ENCODE data around the gene S100A9.

The S100A9 gene

DNA sequence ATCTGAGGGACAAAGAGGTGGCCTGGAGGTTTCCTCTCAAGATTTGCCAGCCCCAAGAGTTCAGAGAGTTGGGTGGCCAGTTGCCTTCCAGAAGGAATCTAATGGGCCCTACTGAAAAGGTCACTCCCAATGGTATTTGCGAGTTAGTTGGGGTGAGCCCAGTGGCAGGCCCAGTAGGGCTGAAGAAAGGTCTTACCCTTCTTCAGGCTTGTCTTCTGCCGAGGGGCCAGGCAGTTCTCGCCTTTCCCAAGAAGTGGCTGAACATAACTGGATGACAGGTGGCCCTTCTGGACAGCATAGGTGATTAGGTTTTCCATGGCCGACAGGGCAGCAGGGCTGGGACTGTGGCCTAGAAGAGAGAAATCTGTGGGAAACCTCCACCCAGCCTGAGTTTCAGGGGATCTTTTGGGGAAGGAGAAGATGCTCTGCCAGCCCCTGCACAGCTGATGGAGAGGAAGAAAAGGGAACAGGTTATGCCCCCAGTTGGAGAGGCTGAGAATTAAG lies 16.2 kb upstream of the S100A9 start:
- TF ChIP-seq, protein P1, sequence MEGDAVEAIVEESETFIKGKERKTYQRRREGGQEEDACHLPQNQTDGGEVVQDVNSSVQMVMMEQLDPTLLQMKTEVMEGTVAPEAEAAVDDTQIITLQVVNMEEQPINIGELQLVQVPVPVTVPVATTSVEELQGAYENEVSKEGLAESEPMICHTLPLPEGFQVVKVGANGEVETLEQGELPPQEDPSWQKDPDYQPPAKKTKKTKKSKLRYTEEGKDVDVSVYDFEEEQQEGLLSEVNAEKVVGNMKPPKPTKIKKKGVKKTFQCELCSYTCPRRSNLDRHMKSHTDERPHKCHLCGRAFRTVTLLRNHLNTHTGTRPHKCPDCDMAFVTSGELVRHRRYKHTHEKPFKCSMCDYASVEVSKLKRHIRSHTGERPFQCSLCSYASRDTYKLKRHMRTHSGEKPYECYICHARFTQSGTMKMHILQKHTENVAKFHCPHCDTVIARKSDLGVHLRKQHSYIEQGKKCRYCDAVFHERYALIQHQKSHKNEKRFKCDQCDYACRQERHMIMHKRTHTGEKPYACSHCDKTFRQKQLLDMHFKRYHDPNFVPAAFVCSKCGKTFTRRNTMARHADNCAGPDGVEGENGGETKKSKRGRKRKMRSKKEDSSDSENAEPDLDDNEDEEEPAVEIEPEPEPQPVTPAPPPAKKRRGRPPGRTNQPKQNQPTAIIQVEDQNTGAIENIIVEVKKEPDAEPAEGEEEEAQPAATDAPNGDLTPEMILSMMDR (IDR thresholded peaks at IDR 0.05; ENCODE audit: low read length, missing control alignments): no peak
- no peak for DNase-seq (ENCODE audit: low read depth)
- H3K4me3 ChIP-seq (replicated peaks; ENCODE audit: low read depth, low read length): no peak overlapping the region

DNA sequence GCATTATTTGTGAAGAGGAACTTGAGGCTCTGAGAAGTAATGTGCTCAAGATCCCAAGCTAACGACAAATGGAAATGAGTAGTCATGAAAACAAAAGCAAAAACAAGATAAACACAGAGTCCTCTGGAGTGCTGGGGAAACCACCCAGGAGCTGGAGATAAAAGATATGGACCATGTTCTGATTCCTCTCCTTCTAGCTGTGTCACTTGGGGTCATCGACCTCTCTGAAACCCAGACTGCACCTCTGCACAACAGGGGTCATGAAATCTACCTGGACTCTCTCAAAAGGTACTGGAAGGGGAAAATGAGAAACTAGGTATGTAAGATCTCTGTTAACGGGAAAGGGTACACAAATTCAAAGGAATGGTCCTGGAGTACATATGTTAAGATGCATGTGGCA lies 15.5 kb upstream of the S100A9 start:
- no peak overlapping the region for H3K4me3 ChIP-seq (replicated peaks; ENCODE audit: low read depth, low read length)
- DNase-seq (ENCODE audit: low read depth): no peak
- TF ChIP-seq, protein P1 (IDR thresholded peaks at IDR 0.05; ENCODE audit: low read length, missing control alignments): no peak

DNA sequence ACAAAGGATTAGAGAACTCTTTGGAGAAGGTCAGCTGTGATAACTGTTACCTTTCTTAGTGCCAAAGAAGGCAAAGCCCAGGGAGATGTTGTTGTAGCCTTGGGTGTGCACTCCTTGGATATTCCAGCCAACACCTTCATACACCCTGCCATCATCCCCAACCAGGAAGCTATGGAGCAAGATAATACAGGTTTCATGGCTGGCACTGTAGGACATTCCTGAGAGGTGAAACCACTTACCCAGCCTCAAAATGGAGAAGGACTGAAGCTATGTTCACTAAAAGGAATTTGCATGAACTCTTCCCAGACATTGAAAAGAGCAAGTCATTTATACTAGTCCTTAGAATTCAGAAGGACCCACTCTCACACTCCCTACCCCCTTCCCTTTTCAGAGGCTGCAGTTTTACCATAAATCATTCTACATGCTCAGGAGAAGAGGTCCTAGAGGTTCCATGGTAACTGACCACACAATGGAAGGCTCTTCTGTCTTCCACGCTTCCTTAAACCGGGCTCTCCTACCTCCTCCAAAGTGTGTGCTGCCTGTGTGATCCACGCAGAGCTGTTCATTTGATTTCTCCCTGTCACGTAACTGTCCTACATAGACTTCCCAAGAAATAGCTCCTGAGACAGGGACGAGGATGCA lies 14.5 kb upstream of the S100A9 start:
- TF ChIP-seq, protein P1 (IDR thresholded peaks at IDR 0.05; ENCODE audit: low read length, missing control alignments): no peak
- H3K4me3 ChIP-seq (replicated peaks; ENCODE audit: low read depth, low read length): no peak overlapping the region
- no peak for DNase-seq (ENCODE audit: low read depth)

DNA sequence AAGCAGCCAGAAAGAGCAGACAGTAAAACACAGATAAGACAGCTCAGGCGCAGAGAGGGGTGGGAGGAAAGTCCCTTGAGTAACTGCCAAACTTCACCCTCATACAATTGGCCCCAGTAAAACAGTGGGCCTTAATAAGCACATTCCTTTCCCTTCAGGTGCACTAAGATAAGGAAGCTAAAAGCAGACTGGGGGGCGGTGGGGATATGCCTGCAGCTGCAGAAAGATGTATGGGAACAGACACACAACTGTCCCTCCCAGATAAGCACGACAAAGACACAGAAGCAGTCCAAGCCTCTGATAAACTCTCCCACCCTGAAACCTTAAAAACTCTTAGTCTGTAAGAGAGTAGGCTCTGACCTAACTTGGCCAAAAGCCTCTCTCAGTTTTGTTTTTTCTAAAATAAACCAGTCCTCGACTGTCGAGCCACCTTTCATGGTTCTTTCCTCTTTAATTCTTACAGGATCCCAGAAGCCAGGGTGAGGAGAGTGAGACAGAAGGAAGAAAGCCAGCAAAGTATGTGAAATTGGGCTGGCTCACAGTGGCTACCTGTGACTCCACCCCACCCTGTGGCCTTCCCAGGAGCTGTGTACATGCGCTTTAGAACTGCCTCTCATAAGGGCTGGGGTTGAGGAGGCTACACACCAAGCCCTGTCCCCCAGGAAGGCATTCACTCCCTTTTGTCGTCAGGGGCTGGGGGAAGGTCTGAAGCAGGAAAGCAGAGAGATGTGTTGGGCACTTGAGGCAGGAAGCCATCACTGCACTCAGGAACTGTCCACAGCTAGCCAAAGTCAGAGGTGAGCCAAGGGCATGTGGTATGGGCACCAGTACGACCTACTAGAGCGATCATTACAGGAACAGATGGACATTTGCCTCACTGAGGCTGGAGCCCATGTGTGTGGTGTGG lies 13.6 kb upstream of the S100A9 start:
- TF ChIP-seq, protein P1 (IDR thresholded peaks at IDR 0.05; ENCODE audit: low read length, missing control alignments): no peak
- no peak for DNase-seq (ENCODE audit: low read depth)
- no peak overlapping the region for H3K4me3 ChIP-seq (replicated peaks; ENCODE audit: low read depth, low read length)

DNA sequence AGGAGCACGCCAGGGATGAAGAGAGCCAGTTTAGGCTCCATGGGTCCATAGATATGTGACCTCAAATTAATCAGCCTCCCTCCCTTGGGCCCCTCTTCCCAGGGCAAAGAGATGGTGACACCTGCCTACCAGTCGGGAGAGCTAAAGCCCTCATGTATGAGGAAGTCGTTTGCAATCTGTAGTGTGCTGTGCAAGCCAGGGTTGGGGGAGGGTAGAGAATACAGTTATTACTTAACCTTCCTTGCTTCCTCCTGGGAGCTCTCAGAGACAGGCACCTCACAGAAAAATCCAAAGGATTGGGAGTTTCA lies 13.0 kb upstream of the S100A9 start:
- DNase-seq (ENCODE audit: low read depth): no peak
- TF ChIP-seq, protein P1 (IDR thresholded peaks at IDR 0.05; ENCODE audit: low read length, missing control alignments): no peak
- no peak overlapping the region for H3K4me3 ChIP-seq (replicated peaks; ENCODE audit: low read depth, low read length)

DNA sequence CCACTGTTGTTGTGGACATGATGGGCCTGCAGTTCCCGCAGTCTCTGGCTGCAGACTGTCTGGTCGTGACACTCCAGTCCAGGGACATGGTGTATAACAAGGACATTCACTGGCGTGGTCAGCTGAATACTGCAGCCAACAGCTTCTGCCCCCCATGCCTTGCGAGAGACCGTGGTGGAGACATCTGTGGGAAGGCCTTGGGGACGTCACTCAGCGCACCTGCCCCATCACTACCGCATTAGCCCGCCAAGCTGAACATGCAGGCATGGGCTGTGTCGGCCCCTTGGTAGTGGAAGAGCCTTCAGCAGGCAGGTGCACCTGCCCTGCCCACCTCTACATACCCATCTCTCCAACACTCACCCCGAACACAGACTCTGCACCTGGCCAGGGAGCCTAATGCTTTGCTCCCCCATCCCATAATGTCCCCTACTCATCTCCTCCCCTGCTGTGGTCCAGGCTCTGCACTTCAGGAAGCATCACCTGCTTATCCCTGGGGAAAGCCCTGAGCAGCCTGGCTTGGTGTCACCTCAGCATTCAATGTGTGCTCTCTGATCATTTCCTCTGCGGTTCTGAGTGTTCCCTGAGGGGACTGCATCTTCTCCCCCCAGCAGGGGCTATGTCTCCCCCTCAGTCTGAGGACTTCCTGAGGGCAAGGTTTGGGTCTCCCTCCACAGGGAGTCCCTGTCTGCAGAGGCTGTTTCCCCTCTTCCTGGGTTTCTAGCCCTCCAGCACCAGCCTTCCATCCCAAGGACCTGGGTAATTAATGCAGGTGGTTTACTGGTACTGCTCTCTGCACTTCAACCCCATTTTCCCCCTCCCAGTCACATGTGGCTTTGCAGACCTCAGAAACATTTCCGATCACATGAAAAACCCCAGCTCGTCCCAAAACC lies 12.2 kb upstream of the S100A9 start:
- DNase-seq (ENCODE audit: low read depth): no peak
- no peak overlapping the region for H3K4me3 ChIP-seq (replicated peaks; ENCODE audit: low read depth, low read length)
- TF ChIP-seq, protein P1 (IDR thresholded peaks at IDR 0.05; ENCODE audit: low read length, missing control alignments): no peak
